HepG2 (cell line): ENCODE data around the gene SMYD5. TPM values are rescaled to one million over a fixed set of nuclear protein-coding genes. Genes with fewer than 3 reads are reported as not detected.

ENCODE experiments used
- ATAC-seq: fragments of 200-7000 bp; cut with Tn5 transposase; 3 replicates; pipeline ENCODE4 v1.9.1; 2020; ENCODE audit warnings: mild to moderate bottlenecking, moderate library complexity
- BruUV-seq: library from RNA; stranded (reverse); fragments of 400-500 nt; replicated peaks from 2 replicates; lab custom pipeline; 2021; lab: Mats Ljungman, UMichigan
- CTCF ChIA-PET: fragments of 300-600 bp; formaldehyde crosslinking; extraction: SDS; loops from one replicate; lab custom pipeline; 2021; ENCODE audit warnings: low total read pairs, inconsistent platforms, low intra/inter-chr PET ratio; lab: Yijun Ruan, JAX
- POLR2A ChIA-PET: fragments of 350-600 bp; sonication (Branson Sonifier 250); formaldehyde crosslinking; loops from one replicate; lab custom pipeline; 2020; ENCODE audit warnings: antibody characterized with exemption, inconsistent platforms; lab: Yijun Ruan, JAX
- DNase-seq: peaks from one replicate; pipeline ENCODE4 v3.0.0-alpha.2; 2015; ENCODE audit warnings: low spot score
- FAIRE-seq: peaks from 3 replicates; lab custom pipeline; 2011; peaks lifted over from hg19 to GRCh38; lab: Jason Lieb, UNC
- H2AFZ ChIP-seq: one replicate; pipeline ENCODE4 v1.6.1; 2011; ENCODE audit warnings: low read length, inconsistent platforms
- H3K27ac ChIP-seq: fragments of 300-600 bp; 3 replicates; pipeline ENCODE4 v1.8.0; 2011; ENCODE audit warnings: mixed run types, mild to moderate bottlenecking, mixed read lengths, low read length, inconsistent platforms; ENCODE audit not compliant: insufficient read depth; ENCODE audit errors: extremely low read length
- H3K27me3 ChIP-seq, 2 experiments: fragments of 200-600 bp in 1 of 2; 2 replicates in 1 of 2; 3 replicates in 1 of 2; pipeline versions ENCODE4 v1.6.0 to v1.8.0; 2011; ENCODE audit warnings: low read length in 2 of 2, mild to moderate bottlenecking in 2 of 2, moderate library complexity in 2 of 2, inconsistent platforms in 1 of 2; ENCODE audit not compliant: insufficient read depth in 2 of 2, control insufficient read depth in 1 of 2
- H3K36me3 ChIP-seq, 2 experiments: fragments of 200-600 bp in 1 of 2; replicated peaks in 1 of 2; 2 replicates in 1 of 2; 3 replicates in 1 of 2; pipeline versions ENCODE4 v1.5.1 to v1.8.0; 2011; ENCODE audit warnings: low read length in 2 of 2, inconsistent platforms in 1 of 2; ENCODE audit not compliant: insufficient read depth in 2 of 2, control insufficient read depth in 1 of 2
- H3K4me1 ChIP-seq: 2 replicates; pipeline ENCODE4 v1.5.1; 2012; ENCODE audit warnings: low read length, inconsistent platforms; ENCODE audit not compliant: insufficient read depth
- H3K4me2 ChIP-seq: 2 replicates; pipeline ENCODE4 v1.6.0; 2011; ENCODE audit warnings: low read depth, low read length, inconsistent platforms
- H3K4me3 ChIP-seq, 3 experiments: fragments of 200-600 bp in 1 of 3; sonication (generic), shearing (Covaris generic) in 1 of 3; replicated peaks in 1 of 3; 2 replicates each; pipeline ENCODE4 v1.5.1; 2011 to 2016; ENCODE audit warnings: low read length in 3 of 3, inconsistent platforms in 2 of 3, low read depth in 2 of 3, mild to moderate bottlenecking in 2 of 3, control low read depth in 1 of 3, mixed read lengths in 1 of 3; ENCODE audit not compliant: insufficient read depth in 1 of 3
- H3K79me2 ChIP-seq: one replicate; pipeline ENCODE4 v1.6.1; 2011; ENCODE audit warnings: low read length, inconsistent platforms; ENCODE audit not compliant: insufficient read depth
- H3K9ac ChIP-seq: 2 replicates; pipeline ENCODE4 v1.6.0; 2011; ENCODE audit warnings: mild to moderate bottlenecking, low read depth, low read length, inconsistent platforms; ENCODE audit not compliant: insufficient read depth
- H3K9me3 ChIP-seq: 2 replicates; pipeline ENCODE4 v1.5.1; 2012; ENCODE audit warnings: mild to moderate bottlenecking, low read length
- H4K20me1 ChIP-seq: 2 replicates; pipeline ENCODE4 v1.6.0; 2011; ENCODE audit warnings: inconsistent platforms, mild to moderate bottlenecking, low read length, moderate library complexity; ENCODE audit not compliant: insufficient read depth
- ETV6 ChIP-seq: sonication (generic); formaldehyde crosslinking; conservative IDR thresholded peaks from 2 replicates; pipeline ENCODE4 v1.4.0; 2020; ENCODE audit warnings: missing genetic modification reagents
- FOXM1 ChIP-seq: sonication (generic); formaldehyde crosslinking; IDR thresholded peaks from 2 replicates; pipeline ENCODE4 v1.5.0; 2020; ENCODE audit warnings: missing genetic modification reagents
- FOXP1 ChIP-seq, 2 experiments: fragments of 450-650 bp in 1 of 2; IDR thresholded peaks; 2 replicates each; pipeline ENCODE4 v1.6.1; 2017 to 2018; ENCODE audit warnings: antibody characterized with exemption in 1 of 2
- HNRNPLL ChIP-seq: fragments of 200-400 bp; formaldehyde crosslinking; IDR thresholded peaks from 2 replicates; pipeline ENCODE4 v1.6.1; 2017; ENCODE audit warnings: mild to moderate bottlenecking, low read depth, low read length; ENCODE audit not compliant: poor library complexity, severe bottlenecking
- KDM5A ChIP-seq: fragments of 200-600 bp; sonication (generic); IDR thresholded peaks from 2 replicates; pipeline ENCODE4 v1.7.0; 2018; ENCODE audit warnings: antibody characterized with exemption, mild to moderate bottlenecking, low read length, borderline replicate concordance
- SMC3 ChIP-seq: IDR thresholded peaks from 2 replicates; pipeline ENCODE4 v1.6.1; 2011; ENCODE audit warnings: low read length, improper control_type of control experiment
- TEF ChIP-seq: sonication (generic); formaldehyde crosslinking; IDR thresholded peaks from 2 replicates; pipeline ENCODE4 v1.5.0; 2020; ENCODE audit warnings: missing genetic modification reagents
- TRAFD1 ChIP-seq: sonication (generic); formaldehyde crosslinking; IDR thresholded peaks from 2 replicates; pipeline ENCODE4 v1.5.1; 2020; ENCODE audit warnings: missing genetic modification reagents, mild to moderate bottlenecking, borderline replicate concordance
- ZNF446 ChIP-seq: sonication (generic); formaldehyde crosslinking; IDR thresholded peaks from 2 replicates; pipeline ENCODE4 v1.5.0; 2020; ENCODE audit warnings: mild to moderate bottlenecking, missing genetic modification reagents
- ZNF660 ChIP-seq: sonication (generic); formaldehyde crosslinking; IDR thresholded peaks from 2 replicates; pipeline ENCODE4 v1.5.1; 2020; ENCODE audit warnings: mild to moderate bottlenecking, low read depth, missing genetic modification reagents, borderline replicate concordance
- ZNF709 ChIP-seq: sonication (generic); formaldehyde crosslinking; IDR thresholded peaks from 2 replicates; pipeline ENCODE4 v1.5.0; 2020; ENCODE audit warnings: mild to moderate bottlenecking, missing genetic modification reagents
- WGBS: methylation state at CpG from one replicate; pipeline ENCODE4 v1.1.6; 2017; ENCODE audit warnings: low lambda C conversion rate; 5-methylcytosine and 5-hydroxymethylcytosine counted together
- in situ Hi-C: cut with HindIII; loops from 2 replicates; pipeline ENCODE4 v1.10.0; 2017; ENCODE audit warnings: low pct_unique_long_range_greater_than_20kb; ENCODE audit not compliant: extremely low pct_ligation_motif_present
- intact Hi-C: fragments of 100-400 bp; cut with micrococcal nuclease; formaldehyde crosslinking; loops from one replicate; pipeline ENCODE4 v1.10.0; 2022; ENCODE audit not compliant: unreplicated experiment
- polyA plus RNA-seq, 8 experiments: library from polyadenylated mRNA; depleted of rRNA in 3 of 8; stranded (reverse) in 7 of 8; unstranded in 1 of 8; fragments of >200 nt; fragmentation: Illumina TruSeq in 4 of 8; extraction: Trizol in 4 of 8; gene quantifications; 2 replicates each; pipeline versions ENCODE4 v1.2.1 to v1.2.3, GENCODE V29; 2011 to 2016; ENCODE audit warnings: low read depth in 4 of 8, missing spikeins in 1 of 8, mixed read lengths in 1 of 8; ENCODE audit not compliant: insufficient read depth in 1 of 8
- total RNA-seq, 5 experiments: library from RNA; depleted of rRNA; stranded (reverse); fragments of >200 nt; fragmentation: Illumina TruSeq; extraction: Trizol; gene quantifications; 2 replicates each; pipeline ENCODE4 v1.2.3, GENCODE V29; 2016; ENCODE audit warnings: low read depth in 1 of 5
- TF ChIP-seq, protein P1 (sequence below): sonication (generic); formaldehyde crosslinking; IDR thresholded peaks from 2 replicates; pipeline ENCODE4 v1.5.1; 2020; ENCODE audit warnings: mild to moderate bottlenecking, moderate library complexity, missing genetic modification reagents
- TF ChIP-seq, protein P2 (sequence below): IDR thresholded peaks from 2 replicates; pipeline ENCODE4 v1.6.1; 2016

Gene SMYD5
- total and polyA plus RNA-seq, 2 of the 13 experiments (the other 11 are each of a cell fraction or from before 2014, with no cell fraction given): 55.8 to 70.4 TPM

DNA sequence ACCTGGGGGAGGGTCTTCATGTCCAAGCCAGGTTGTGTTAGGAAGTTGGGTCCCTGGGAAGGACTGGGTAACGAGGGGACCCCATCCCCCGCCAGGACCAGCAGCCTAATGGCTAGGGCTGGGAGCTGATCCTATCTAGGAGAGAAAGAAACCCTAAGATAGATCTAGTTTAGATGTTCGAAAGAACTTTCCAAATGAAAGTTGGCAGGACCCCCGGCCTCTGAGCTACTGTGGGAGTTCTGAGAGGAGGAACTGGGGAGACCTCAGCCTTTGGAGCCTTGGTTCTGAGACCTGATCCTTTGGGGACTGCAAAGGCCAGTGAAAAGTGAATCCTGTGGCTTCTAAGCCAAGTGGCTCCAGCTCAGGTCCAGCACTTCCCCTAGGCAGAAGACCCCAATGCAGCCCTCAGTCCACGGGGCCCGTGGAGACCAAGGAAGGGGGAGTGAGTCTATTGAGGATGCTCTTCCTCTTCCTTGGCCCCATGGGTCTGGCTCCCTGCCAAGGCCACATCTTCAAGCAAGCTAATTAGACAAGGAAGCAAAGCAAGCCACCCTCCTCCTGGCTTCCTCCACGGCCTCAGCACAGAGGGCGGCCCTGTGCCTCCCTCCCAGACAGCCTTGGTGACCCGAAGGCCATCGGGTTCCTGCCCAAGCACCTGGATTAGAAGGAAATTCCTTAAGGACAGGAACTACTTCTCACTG lies 43.5 kb downstream of the SMYD5 start:
- no peak for FAIRE-seq
- ChIA-PET CTCF (no interaction called here), POLR2A (interaction anchor here (0.8 to 1.6 kb wide), 3 partner anchors 10 to 32 kb away, joined by 3 to 8 read pairs (median 4); partner anchors contain the start of genes CCT7 and PRADC1)

DNA sequence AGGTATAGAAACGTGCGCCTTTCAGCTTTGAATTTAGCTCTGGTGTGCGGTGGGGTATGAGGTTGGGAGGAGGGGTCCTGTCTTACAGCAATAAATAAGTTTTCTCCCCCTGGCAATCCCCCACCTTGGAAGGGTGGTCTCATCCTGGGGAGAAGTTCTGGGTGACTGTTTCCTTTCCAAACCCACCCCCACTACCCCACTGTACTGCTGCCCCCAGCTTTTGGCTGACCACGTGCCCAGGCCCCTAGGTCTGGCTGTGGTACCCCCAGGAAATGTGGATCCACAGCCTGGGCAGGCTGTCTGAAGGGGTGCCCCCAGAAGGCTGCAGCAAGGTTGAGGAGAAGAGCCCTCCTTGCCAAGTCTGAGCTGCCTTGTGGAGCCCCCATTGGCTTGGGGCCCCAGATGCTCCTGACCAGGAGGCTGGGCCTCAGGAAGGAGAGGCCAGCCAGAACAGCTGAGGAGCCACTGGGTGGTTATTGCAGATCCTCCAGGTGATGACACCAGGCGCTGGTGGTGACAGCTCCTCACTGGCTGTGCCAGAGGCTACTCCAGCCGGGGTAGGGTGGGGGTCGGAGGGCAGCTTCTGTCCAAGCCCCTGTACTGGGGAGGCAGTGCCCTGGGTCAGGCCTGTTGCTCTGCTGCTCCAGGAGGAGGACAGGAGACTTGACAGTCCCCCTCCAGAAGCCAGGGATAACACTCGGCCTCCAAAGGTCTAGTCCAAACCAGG lies 44.3 kb downstream of the SMYD5 start:
- H3K36me3 ChIP-seq: peaks cover 6 to 21% of the 10 kb centered on the region in 2 experiments
- CTCF ChIA-PET: no interaction called here
- no peak overlapping the region for H3K9ac ChIP-seq
- H3K4me1 ChIP-seq: peaks cover 36% of the 10 kb centered on the region
- intact Hi-C loops (no loop called here), in situ Hi-C loops (no loop called here)
- H3K79me2 ChIP-seq: no peaks in the 10 kb centered on the region
- ATAC-seq: no peak
- WGBS: 91% methylated on average over 6 of the region's 8 CpGs
- no peak overlapping the region for H3K27ac ChIP-seq
- no peak overlapping the region for H3K4me2 ChIP-seq
- H2AFZ ChIP-seq: no peak overlapping the region
- no peak for DNase-seq
- H4K20me1 ChIP-seq: no peaks in the 10 kb centered on the region
- POLR2A ChIA-PET: interaction anchor here (1.6 to 2.1 kb wide), 2 partner anchors 8 to 25 kb away, joined by 5 to 8 read pairs; partner anchors contain the start of genes CCT7 and PRADC1
- H3K27me3 ChIP-seq: no peaks in the 10 kb centered on the region
- no peak for TF ChIP-seq TRAFD1 (CRISPR knock-in tag)
- 0 out of 2 replicates have a peak, but pooled peaks have one; percentile 20 for TF ChIP-seq ZNF446 (CRISPR knock-in tag)
- TF ChIP-seq TEF (CRISPR knock-in tag): no peak
- TF ChIP-seq KDM5A: no peak
- TF ChIP-seq, protein P1, sequence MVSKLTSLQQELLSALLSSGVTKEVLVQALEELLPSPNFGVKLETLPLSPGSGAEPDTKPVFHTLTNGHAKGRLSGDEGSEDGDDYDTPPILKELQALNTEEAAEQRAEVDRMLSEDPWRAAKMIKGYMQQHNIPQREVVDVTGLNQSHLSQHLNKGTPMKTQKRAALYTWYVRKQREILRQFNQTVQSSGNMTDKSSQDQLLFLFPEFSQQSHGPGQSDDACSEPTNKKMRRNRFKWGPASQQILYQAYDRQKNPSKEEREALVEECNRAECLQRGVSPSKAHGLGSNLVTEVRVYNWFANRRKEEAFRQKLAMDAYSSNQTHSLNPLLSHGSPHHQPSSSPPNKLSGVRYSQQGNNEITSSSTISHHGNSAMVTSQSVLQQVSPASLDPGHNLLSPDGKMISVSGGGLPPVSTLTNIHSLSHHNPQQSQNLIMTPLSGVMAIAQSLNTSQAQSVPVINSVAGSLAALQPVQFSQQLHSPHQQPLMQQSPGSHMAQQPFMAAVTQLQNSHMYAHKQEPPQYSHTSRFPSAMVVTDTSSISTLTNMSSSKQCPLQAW (CRISPR knock-in tag): no peak
- TF ChIP-seq ETV6 (CRISPR knock-in tag): no peak
- TF ChIP-seq, protein P2, sequence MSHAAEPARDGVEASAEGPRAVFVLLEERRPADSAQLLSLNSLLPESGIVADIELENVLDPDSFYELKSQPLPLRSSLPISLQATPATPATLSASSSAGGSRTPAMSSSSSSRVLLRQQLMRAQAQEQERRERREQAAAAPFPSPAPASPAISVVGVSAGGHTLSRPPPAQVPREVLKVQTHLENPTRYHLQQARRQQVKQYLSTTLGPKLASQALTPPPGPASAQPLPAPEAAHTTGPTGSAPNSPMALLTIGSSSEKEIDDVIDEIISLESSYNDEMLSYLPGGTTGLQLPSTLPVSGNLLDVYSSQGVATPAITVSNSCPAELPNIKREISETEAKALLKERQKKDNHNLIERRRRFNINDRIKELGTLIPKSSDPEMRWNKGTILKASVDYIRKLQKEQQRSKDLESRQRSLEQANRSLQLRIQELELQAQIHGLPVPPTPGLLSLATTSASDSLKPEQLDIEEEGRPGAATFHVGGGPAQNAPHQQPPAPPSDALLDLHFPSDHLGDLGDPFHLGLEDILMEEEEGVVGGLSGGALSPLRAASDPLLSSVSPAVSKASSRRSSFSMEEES (CRISPR knock-in tag): no peak
- BruUV-seq: no TSS peak
- H3K4me3 ChIP-seq: no peak overlapping the region
- no peak for FAIRE-seq
- no peaks in the 10 kb centered on the region for H3K9me3 ChIP-seq

More for the DNA sequence above, 43.5 kb downstream of the SMYD5 start:
- H3K27ac ChIP-seq: no peak overlapping the region
- intact Hi-C loops (no loop called here), in situ Hi-C loops (no loop called here)
- no peak overlapping the region for H3K4me2 ChIP-seq
- H3K27me3 ChIP-seq: no peaks in the 10 kb centered on the region
- H3K9ac ChIP-seq: no peak overlapping the region
- H3K79me2 ChIP-seq: no peaks in the 10 kb centered on the region
- H3K36me3 ChIP-seq: peaks cover 7 to 29% of the 10 kb centered on the region in 2 experiments
- no peak overlapping the region for H3K4me3 ChIP-seq
- no peak overlapping the region for H2AFZ ChIP-seq
- H4K20me1 ChIP-seq: no peaks in the 10 kb centered on the region
- no TSS peak for BruUV-seq
- H3K4me1 ChIP-seq: peaks cover 28% of the 10 kb centered on the region
- DNase-seq: no peak
- TF ChIP-seq SMC3: no peak
- no peak for TF ChIP-seq ZNF709 (CRISPR knock-in tag)
- TF ChIP-seq HNRNPLL: no peak
- no peak for TF ChIP-seq ZNF660 (CRISPR knock-in tag)
- TF ChIP-seq FOXP1 (IDR thresholded peaks at IDR 0.05): no peak
- TF ChIP-seq FOXP1 (CRISPR knock-in tag; IDR thresholded peaks at IDR 0.05): no peak
- no peak for TF ChIP-seq FOXM1 (CRISPR knock-in tag)
- 86% methylated on average over 10 of the region's 10 CpGs for WGBS
- no peak for ATAC-seq
- no peaks in the 10 kb centered on the region for H3K9me3 ChIP-seq
